Measurements from ENCODE around the gene RPL19.
"Not testable (repeated sequence)": the region's sequence is repeated elsewhere in the genome, so short reads cannot be mapped to it uniquely, and the experiment has no call there.

The RPL19 gene

DNA sequence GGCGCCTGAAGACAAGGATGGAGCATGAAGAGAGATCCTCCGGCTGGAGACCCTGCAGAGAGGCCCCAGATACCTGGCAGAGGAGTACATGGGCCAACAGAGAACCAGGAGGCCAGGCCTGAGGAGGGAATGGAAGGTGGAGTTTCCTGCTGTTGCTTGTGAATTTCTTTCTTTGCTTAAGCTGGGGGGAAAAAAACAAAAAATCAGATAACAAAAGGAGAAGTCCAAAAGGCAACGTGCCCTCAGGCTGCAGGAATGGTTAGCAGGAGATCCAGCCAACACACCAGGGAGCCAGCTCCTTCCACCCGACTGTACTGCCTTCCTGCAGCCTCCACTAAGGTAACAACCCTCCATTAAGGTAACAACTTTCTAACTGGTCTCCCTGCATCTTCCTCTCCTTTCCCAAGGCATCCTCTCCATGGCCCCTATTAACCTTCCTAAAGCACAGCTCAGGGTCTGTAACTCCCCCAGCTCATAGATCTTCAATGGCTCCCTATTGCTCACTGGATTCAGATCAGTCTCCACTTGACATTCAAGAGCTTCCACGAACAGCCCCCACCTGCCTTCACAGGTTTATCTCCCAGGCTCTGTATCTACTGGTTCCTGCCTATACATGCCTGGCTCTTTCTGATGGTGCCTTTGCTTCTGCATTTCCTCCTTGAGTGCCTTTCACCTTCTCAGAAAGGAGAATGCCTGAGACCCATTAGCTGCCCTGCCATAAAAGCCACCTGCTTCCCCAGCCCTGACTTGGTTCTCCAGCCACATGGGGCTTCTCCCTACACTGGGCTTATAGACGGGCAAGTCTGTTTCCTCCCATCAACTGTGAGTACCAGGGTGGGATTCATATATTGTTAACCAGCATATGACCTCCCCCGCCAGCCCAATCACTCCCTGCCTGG is 33.4 kb upstream of the RPL19 start:
- TF ChIP-seq, protein P1, sequence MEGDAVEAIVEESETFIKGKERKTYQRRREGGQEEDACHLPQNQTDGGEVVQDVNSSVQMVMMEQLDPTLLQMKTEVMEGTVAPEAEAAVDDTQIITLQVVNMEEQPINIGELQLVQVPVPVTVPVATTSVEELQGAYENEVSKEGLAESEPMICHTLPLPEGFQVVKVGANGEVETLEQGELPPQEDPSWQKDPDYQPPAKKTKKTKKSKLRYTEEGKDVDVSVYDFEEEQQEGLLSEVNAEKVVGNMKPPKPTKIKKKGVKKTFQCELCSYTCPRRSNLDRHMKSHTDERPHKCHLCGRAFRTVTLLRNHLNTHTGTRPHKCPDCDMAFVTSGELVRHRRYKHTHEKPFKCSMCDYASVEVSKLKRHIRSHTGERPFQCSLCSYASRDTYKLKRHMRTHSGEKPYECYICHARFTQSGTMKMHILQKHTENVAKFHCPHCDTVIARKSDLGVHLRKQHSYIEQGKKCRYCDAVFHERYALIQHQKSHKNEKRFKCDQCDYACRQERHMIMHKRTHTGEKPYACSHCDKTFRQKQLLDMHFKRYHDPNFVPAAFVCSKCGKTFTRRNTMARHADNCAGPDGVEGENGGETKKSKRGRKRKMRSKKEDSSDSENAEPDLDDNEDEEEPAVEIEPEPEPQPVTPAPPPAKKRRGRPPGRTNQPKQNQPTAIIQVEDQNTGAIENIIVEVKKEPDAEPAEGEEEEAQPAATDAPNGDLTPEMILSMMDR (IDR thresholded peaks at IDR 0.05; ENCODE audit: control insufficient read depth, extremely low read depth, insufficient read depth): no peak
- no peak for DNase-seq (ENCODE audit: low read depth)
- no peak overlapping the region for H3K4me3 ChIP-seq (ENCODE audit: low read depth, low read length)

DNA sequence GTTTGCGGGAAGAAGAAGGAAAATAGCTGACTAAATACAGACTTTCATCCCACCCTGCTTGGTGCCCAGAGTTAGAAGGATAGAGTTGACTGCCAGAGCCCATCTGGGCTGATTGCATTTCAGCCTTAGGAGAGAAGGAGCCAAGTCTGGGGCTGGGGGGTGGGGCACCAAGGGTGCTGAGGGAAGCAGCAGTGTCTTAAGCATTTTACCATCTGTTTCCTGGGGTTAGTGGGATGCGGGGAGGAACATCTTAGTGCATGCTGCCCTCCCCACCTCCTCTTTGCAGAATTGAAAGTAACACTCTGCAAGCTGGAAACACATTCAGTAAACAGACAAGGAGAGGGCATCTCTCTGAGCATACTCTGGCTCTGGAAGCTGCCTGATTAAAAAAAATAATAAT is 32.6 kb upstream of the RPL19 start:
- H3K4me3 ChIP-seq (ENCODE audit: low read depth, low read length): no peak overlapping the region
- DNase-seq (ENCODE audit: low read depth): no peak
- TF ChIP-seq, protein P1 (IDR thresholded peaks at IDR 0.05; ENCODE audit: control insufficient read depth, extremely low read depth, insufficient read depth): no peak

DNA sequence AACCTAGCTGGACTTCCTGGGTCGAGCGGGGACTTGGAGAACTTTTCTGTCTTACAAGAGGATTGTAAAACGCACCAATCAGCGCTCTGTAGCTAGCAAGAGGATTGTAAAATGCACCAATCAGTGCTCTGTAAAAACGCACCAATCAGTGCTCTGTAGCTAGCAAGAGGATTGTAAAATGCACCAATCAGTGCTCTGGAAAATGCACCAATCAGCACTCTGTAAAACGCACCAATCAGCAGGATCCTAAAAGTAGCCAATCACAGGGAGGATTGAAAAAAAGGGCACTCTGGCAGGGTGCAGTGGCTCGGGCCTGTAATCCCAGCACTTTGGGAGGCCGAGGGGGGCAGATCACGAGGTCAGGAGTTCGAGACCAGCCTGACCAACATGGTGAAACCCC is 31.6 kb upstream of the RPL19 start:
- H3K4me3 ChIP-seq (ENCODE audit: low read depth, low read length): not testable (repeated sequence)

DNA sequence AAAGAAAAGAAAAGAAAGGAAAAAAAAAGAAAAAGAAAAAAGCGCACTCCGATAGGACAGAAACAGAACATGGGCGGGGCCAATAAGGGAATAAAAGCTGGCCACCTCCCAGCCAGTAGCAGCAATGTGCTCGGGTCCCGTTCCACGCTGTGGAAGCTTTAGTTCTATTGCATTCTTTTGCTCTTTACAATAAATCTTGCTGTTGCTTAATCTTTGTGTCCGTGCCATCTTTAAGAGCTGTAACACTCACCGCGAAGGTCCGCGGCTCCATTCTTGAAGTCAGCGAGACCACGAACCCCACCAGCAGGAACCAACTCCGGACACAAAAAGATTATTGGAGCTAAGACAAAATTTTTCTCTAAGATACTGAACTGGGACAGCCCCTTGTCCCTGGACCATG is 31.0 kb upstream of the RPL19 start:
- DNase-seq (ENCODE audit: low read depth): no peak
- TF ChIP-seq, protein P1 (IDR thresholded peaks at IDR 0.05; ENCODE audit: control insufficient read depth, extremely low read depth, insufficient read depth): no peak
- no peak overlapping the region for H3K4me3 ChIP-seq (ENCODE audit: low read depth, low read length)

More for the DNA sequence above, 31.6 kb upstream of the RPL19 start:
- not testable (repeated sequence) for DNase-seq (ENCODE audit: low read depth)

DNA sequence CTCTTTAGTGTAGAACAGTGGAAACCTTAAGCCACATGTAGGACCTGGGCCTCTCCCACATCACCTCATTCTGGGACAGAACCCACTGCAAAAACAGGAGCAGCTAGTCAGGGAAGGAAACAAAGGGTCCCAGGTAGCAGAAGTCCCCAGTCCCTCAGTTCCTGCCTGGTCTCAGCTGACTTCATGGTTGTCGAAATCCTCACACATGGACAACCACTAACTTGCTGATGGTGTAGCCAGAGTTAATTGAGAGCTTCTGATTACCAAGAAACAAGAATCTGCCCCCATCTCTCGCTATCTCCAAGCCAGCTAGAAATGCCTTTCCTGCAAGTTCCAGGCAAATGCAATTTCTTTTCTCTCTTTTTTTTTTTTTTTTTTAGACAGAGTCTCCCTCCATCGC is 30.6 kb upstream of the RPL19 start:
- DNase-seq (ENCODE audit: low read depth): no peak
- TF ChIP-seq, protein P1 (IDR thresholded peaks at IDR 0.05; ENCODE audit: control insufficient read depth, extremely low read depth, insufficient read depth): no peak
- H3K4me3 ChIP-seq (ENCODE audit: low read depth, low read length): no peak overlapping the region

DNA sequence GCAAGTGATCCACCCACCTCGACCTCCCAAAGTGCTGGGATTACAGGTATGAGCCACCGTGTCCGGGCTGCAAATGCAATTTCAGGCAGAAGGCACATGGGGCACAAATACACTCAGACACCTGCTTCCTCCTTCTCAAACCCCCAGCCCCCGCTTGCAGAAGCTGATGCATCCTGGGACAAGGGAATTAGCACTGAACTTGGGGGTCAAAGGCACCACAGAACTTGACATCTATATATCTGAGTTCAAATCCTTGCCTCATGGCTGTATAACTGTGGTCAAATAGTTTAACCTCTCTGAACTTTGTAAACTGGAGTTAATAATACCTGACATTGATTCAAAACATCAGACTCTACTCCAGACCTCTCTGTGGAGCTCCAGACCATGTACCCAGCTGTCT is 30.0 kb upstream of the RPL19 start:
- DNase-seq (ENCODE audit: low read depth): no peak

DNA sequence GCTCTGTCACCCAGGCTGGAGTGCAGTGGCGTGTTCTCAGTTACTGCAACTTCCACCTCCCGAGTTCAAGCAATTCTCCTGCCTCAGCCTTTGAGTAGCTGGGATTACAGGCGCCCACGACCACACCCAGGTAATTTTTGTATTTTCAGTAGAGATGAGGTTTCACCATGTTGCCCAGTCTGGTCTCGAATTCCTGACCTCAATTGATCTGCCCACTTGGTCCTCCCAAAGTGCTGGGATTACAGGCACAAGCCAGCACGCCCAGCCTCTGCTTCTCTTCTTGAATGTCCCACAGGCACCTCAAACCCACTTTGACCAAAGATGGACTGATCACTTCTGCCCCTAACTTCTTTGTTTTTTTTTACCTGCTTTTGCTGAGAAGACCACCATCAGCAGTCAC is 29.5 kb upstream of the RPL19 start:
- no peak overlapping the region for H3K4me3 ChIP-seq (ENCODE audit: low read depth, low read length)
- TF ChIP-seq, protein P1 (IDR thresholded peaks at IDR 0.05; ENCODE audit: control insufficient read depth, extremely low read depth, insufficient read depth): no peak

More for the DNA sequence above, 30.0 kb upstream of the RPL19 start:
- no peak overlapping the region for H3K4me3 ChIP-seq (ENCODE audit: low read depth, low read length)
- TF ChIP-seq, protein P1 (IDR thresholded peaks at IDR 0.05; ENCODE audit: control insufficient read depth, extremely low read depth, insufficient read depth): no peak

More for the DNA sequence above, 29.5 kb upstream of the RPL19 start:
- DNase-seq (ENCODE audit: low read depth): no peak

Measured in LNCaP clone FGC (cell line).